GM04504 (cell line): ENCODE data around the gene TXNL4A.
"Not testable (repeated sequence)": the region's sequence is repeated elsewhere in the genome, so short reads cannot be mapped to it uniquely, and the experiment has no call there.

Experiments used
- DNase-seq: peaks from one replicate; pipeline ENCODE4 v3.0.0-alpha.2; 2012; ENCODE audit warnings: low read depth

The TXNL4A gene

GRCh38 chr18:79963658-79964329 is 24.6 kb downstream of the TXNL4A start:
- DNase-seq, result no peak

GRCh38 chr18:79962835-79963657 is 25.3 kb downstream of the TXNL4A start:
- DNase-seq, result no peak

- DNase-seq, result no peak
Observed at GRCh38 chr18:79962311-79962710, 26.1 kb downstream of the TXNL4A start.

- no peak for DNase-seq
Observed at GRCh38 chr18:79961527-79962291, 26.7 kb downstream of the TXNL4A start.

- DNase-seq, result no peak
Observed at GRCh38 chr18:79960921-79961526, 27.3 kb downstream of the TXNL4A start.

GRCh38 chr18:79960161-79960801 is 28.1 kb downstream of the TXNL4A start:
- not testable (repeated sequence) for DNase-seq

GRCh38 chr18:79958981-79959380 is 29.4 kb downstream of the TXNL4A start:
- DNase-seq, result no peak

- no peak for DNase-seq
Observed at GRCh38 chr18:79956276-79956675, 32.1 kb downstream of the TXNL4A start.

GRCh38 chr18:79955302-79956075 is 32.9 kb downstream of the TXNL4A start:
- no peak for DNase-seq

GRCh38 chr18:79954791-79955190 is 33.6 kb downstream of the TXNL4A start:
- no peak for DNase-seq

- DNase-seq, result no peak
Observed at GRCh38 chr18:79953971-79954651, 34.3 kb downstream of the TXNL4A start.

GRCh38 chr18:79952996-79953559 is 35.3 kb downstream of the TXNL4A start:
- no peak for DNase-seq

- DNase-seq, result no peak
Observed at GRCh38 chr18:79952456-79952995, 35.8 kb downstream of the TXNL4A start.

- DNase-seq, result peak; percentile 70
Observed at GRCh38 chr18:79951545-79952455, 36.6 kb downstream of the TXNL4A start, which contains the start of gene SLC66A2. TSS of gene SLC66A2 (minus strand) at chr18:79951653. CDS start at chr18:79950926, 727 bp downstream.

- no peak for DNase-seq
Observed at GRCh38 chr18:79950515-79951341, 37.6 kb downstream of the TXNL4A start.

GRCh38 chr18:79949697-79950487 is 38.5 kb downstream of the TXNL4A start:
- DNase-seq, result no peak
